Measurements from ENCODE around the gene CCNF. TPM values are rescaled to one million over a fixed set of nuclear protein-coding genes. Genes with fewer than 3 reads are reported as not detected.

The CCNF gene
- total RNA-seq, 1 experiment from 2014 or later, result 76.1 TPM

DNA sequence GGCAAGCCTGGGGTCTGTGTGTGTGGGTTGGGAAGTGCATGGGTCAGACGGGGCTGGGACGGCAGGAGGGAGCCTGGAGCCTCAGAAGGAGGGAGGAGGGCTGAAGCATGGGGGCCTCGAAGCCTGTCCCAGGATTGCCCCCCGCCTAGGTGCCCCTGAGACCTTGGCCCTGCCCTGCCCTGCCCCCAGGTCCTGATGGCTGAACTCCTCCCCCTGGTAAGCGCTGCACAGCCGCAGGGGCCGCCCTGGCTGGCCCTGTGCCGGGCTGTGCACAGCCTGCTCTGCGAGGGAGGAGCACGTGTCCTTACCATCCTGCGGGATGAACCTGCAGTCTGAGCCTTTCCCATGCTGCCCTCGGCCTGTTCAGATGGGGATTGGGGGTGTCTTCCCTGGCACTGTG lies 35.1 kb downstream of the CCNF start:
- DNase-seq (ENCODE audit: low spot score), result no peak
- Histone ChIP-seq H3K27me3 (replicated peaks; ENCODE audit: insufficient read depth, low read depth, low read length, poor library complexity) (no peaks in the 10 kb centered on the region), H3K36me3 (ENCODE audit: insufficient read depth, low read length, poor library complexity, severe bottlenecking) (peaks cover 15% of the 10 kb centered on the region), H3K4me3 (ENCODE audit: low read depth, low read length, poor library complexity, severe bottlenecking) (no peak overlapping the region), H3K4me1 (ENCODE audit: insufficient read depth, low read length, poor library complexity, severe bottlenecking) (peaks cover 36% of the 10 kb centered on the region), H3K27ac (ENCODE audit: low read depth, low read length, poor library complexity, severe bottlenecking) (no peak overlapping the region), H3K9me3 (ENCODE audit: low read depth, low read length, poor library complexity, severe bottlenecking) (no peaks in the 10 kb centered on the region)
- ChIA-PET CTCF (no interaction called here), POLR2A (ENCODE audit: low non-redundant PET) (no interaction called here)
- TF ChIP-seq, protein P1, sequence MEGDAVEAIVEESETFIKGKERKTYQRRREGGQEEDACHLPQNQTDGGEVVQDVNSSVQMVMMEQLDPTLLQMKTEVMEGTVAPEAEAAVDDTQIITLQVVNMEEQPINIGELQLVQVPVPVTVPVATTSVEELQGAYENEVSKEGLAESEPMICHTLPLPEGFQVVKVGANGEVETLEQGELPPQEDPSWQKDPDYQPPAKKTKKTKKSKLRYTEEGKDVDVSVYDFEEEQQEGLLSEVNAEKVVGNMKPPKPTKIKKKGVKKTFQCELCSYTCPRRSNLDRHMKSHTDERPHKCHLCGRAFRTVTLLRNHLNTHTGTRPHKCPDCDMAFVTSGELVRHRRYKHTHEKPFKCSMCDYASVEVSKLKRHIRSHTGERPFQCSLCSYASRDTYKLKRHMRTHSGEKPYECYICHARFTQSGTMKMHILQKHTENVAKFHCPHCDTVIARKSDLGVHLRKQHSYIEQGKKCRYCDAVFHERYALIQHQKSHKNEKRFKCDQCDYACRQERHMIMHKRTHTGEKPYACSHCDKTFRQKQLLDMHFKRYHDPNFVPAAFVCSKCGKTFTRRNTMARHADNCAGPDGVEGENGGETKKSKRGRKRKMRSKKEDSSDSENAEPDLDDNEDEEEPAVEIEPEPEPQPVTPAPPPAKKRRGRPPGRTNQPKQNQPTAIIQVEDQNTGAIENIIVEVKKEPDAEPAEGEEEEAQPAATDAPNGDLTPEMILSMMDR (conservative IDR thresholded peaks at IDR 0.05; ENCODE audit: low read depth, low read length), result no peak
- no peak for TF ChIP-seq EZH2 (IDR thresholded peaks at IDR 0.05; ENCODE audit: borderline replicate concordance, low read depth, low read length, poor library complexity, severe bottlenecking)
- intact Hi-C loops (cut with micrococcal nuclease; ENCODE audit: unreplicated experiment), result no loop called here
- BruUV-seq (replicated peaks), result no TSS peak

DNA sequence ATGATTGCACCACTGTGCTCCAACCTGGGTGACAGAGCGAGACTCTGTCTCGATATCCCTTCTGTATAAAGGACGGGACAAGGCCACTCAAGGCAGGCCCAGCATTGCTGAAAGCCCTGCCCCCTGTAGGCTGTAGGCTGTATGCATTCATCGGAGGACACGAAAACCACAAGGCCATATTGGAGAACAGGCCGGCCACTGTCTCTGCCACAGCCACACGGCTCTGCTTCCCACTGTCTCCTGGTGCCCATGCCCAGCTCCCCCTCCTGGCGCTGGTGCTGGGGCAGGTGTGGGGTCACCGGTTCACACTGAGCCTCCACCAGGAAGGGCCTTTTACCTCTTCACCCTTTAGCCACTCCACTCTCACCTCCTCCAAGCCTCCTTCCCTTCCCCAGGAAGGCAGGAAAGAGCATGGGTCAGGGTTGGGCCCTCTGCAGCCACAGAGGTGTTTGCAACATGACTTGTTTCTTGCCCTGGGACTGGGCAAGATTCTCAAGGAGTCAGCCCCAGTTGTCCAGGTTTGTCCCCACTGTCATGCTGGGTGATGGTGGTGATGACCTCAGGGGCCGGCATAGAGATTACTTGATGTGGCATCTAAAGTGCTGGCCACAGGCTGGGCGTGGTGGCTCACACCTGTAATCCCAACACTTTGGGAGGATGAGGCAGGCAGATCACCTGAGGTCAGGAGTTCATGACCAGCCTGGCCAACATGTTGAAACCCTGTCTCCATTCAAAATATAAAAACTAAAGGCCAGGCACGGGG lies 36.6 kb downstream of the CCNF start:
- peak; percentile 58 for DNase-seq (ENCODE audit: low spot score)
- Histone ChIP-seq H3K4me3 (ENCODE audit: low read depth, low read length, poor library complexity, severe bottlenecking) (no peak overlapping the region), H3K27me3 (replicated peaks; ENCODE audit: insufficient read depth, low read depth, low read length, poor library complexity) (no peaks in the 10 kb centered on the region), H3K4me1 (ENCODE audit: insufficient read depth, low read length, poor library complexity, severe bottlenecking) (peaks cover 44% of the 10 kb centered on the region), H3K9me3 (ENCODE audit: low read depth, low read length, poor library complexity, severe bottlenecking) (no peaks in the 10 kb centered on the region), H3K27ac (ENCODE audit: low read depth, low read length, poor library complexity, severe bottlenecking) (peak overlapping the region; percentile 32), H3K36me3 (ENCODE audit: insufficient read depth, low read length, poor library complexity, severe bottlenecking) (peaks cover 15% of the 10 kb centered on the region)
- no peak for TF ChIP-seq EZH2 (IDR thresholded peaks at IDR 0.05; ENCODE audit: borderline replicate concordance, low read depth, low read length, poor library complexity, severe bottlenecking)
- TF ChIP-seq, protein P1 (conservative IDR thresholded peaks at IDR 0.05; ENCODE audit: low read depth, low read length), result peak; percentile 54
- ChIA-PET POLR2A (ENCODE audit: low non-redundant PET) (no interaction called here), CTCF (no interaction called here)
- no TSS peak for BruUV-seq (replicated peaks)
- intact Hi-C loops (cut with micrococcal nuclease; ENCODE audit: unreplicated experiment), result no loop called here

DNA sequence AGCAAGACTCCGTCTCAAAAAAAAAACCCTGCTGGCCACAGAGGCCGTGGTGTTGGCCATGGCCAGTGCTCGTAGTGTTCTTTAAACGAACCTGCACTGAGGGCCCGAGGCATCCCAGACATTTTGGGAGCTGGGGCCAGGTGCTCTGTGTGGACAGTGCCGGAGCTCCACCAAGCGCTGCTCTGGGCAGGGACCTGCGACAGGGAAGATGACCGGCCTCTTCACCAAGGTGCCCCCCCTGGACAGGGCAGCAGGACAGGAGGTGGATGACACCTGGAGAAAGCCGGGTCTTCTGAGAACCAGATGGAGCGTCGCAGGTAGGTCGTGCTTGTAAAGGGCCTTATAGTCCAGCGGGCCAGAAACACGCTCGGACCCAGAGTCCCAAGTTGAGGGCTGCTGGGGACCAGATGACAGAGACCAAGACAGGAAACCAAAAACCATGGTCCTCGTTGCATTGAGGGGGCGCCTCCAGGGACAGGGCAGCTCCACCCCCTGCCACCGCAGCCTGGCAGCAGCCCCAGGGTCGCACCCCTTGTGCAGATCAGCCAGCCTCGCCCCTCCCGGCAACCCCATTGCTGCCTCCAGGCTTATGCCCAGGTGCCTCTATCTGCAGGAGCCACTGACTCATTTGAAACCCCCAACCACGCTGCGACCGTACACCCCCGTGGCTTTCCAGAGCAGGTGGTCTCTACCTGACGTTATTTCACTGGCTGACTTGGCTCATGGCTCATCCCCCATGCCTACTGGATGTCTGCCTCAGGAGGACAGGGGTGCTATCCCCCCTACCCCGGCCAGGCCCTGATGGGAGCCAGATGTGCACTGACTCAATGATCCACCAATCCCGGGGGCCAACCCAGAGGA lies 37.6 kb downstream of the CCNF start:
- BruUV-seq (replicated peaks), result no TSS peak
- Histone ChIP-seq H3K9me3 (ENCODE audit: low read depth, low read length, poor library complexity, severe bottlenecking) (no peaks in the 10 kb centered on the region), H3K36me3 (ENCODE audit: insufficient read depth, low read length, poor library complexity, severe bottlenecking) (peaks cover 8% of the 10 kb centered on the region), H3K4me1 (ENCODE audit: insufficient read depth, low read length, poor library complexity, severe bottlenecking) (peaks cover 46% of the 10 kb centered on the region), H3K27me3 (replicated peaks; ENCODE audit: insufficient read depth, low read depth, low read length, poor library complexity) (no peaks in the 10 kb centered on the region), H3K27ac (ENCODE audit: low read depth, low read length, poor library complexity, severe bottlenecking) (peak overlapping the region; percentile 97), H3K4me3 (ENCODE audit: low read depth, low read length, poor library complexity, severe bottlenecking) (no peak overlapping the region)
- intact Hi-C loops (cut with micrococcal nuclease; ENCODE audit: unreplicated experiment), result no loop called here
- TF ChIP-seq, protein P1 (conservative IDR thresholded peaks at IDR 0.05; ENCODE audit: low read depth, low read length), result no peak
- TF ChIP-seq EZH2 (IDR thresholded peaks at IDR 0.05; ENCODE audit: borderline replicate concordance, low read depth, low read length, poor library complexity, severe bottlenecking), result no peak
- DNase-seq (ENCODE audit: low spot score), result no peak
- ChIA-PET CTCF (no interaction called here), POLR2A (ENCODE audit: low non-redundant PET) (no interaction called here)

All from A673 (cell line).